HG02852 (cell line): ENCODE data around the gene GKAP1.
"Not testable (repeated sequence)": the region's sequence is repeated elsewhere in the genome, so short reads cannot be mapped to it uniquely, and the experiment has no call there.

Source experiments
- ATAC-seq: cut with Tn5 transposase; IDR thresholded peaks from one replicate; pipeline ENCODE4 v1.9.1; 2021; ENCODE audit warnings: mild to moderate bottlenecking, moderate library complexity; ENCODE audit not compliant: unreplicated experiment

GKAP1 gene

DNA sequence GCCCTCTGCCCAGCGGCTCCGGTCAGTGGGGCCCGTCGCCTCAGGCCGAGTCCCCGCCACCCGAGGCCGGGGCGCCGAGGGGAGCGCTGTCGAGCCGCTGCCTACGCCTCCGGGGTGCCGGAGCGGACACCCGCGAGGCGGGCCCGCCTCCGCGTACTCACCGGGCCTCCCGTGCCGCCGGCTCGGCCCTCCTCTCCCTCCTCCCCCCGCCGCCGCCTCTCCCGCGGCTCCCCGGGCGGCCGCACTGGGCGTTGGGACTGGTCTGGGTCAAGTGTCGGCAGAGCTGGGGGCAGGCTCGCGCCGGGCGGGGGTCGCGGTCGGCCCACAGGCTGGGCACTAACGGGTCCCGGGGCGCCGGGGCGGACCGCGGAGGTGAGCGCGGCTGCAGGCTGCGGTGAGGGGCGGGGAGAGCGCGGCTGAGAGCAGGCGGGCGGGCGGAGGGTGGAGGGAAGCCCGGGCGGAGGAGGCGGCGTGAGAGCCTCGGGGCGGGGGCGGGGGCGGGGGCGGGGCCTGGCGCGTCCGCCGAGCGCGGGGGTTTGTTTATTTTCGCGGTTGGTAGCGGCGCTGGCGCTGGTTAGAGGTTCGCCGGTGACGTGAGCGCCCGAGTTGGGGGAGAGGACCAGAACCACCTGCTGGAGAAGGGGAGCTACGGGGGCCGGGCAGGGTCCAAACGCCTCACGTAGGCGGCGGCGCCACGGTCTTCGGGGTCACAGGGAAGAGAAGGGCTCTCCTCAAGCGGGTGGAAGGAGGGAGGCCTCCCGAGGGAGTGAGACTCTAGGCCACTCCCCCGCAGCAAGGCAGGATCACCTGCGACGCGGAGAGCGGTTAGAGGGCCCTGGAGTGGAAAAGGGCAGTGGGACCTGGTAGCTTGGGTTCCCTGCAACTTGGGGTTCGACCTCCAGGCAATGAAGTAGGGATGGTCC lies at the start of gene GKAP1:
Gene GKAP1 (minus strand): TSS at position 414 of the 923 bp plus-strand sequence. CDS start 11,252 bp downstream, outside the sequence.
- peak; percentile 85 for ATAC-seq

DNA sequence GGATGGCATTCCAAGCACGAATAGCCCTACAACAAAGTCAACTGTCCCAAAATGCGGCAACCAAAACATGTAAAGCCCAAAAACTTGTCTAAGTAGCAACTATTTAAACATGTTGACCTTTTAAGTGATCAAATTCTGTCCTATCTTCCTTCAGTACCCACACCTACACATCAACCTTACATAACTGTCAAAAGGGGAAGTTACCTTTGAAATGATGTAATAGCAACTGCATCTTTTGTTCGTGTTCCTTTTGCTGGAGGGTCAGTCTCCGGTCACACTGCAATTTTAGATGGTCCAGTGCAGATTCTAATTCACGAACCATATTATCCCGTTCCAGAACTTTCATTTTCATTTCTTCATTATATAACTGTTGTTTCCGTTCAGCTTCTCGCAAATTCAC lies 32.3 kb upstream of the GKAP1 start:
- ATAC-seq, result peak; percentile 56

DNA sequence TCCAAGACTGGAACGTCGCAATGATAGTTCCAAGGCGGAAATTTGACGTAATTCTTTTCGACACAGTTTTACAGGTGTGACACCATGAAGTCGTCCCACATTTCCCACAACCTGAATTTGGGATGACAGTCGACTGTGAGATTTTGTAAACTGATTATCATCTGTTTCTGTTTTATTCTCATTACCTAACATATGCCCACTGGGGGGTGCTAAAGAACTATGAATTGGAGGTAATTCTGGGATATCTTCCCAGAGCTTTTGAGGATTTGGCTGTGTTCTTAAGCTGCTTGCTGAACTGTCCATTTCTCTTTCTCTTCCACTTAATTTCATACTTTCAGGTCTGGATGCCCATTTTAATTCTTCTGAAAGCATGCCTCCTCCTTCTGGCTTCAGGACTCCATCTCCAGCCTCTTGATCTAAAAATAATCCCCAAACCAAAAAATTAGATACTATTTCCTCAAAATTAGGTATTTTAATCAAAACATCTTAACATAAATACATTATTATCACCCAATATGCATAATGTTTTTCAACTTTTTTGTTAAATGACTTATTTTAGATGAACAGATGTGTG lies 19.6 kb upstream of the GKAP1 start:
- not testable (repeated sequence) for ATAC-seq

DNA sequence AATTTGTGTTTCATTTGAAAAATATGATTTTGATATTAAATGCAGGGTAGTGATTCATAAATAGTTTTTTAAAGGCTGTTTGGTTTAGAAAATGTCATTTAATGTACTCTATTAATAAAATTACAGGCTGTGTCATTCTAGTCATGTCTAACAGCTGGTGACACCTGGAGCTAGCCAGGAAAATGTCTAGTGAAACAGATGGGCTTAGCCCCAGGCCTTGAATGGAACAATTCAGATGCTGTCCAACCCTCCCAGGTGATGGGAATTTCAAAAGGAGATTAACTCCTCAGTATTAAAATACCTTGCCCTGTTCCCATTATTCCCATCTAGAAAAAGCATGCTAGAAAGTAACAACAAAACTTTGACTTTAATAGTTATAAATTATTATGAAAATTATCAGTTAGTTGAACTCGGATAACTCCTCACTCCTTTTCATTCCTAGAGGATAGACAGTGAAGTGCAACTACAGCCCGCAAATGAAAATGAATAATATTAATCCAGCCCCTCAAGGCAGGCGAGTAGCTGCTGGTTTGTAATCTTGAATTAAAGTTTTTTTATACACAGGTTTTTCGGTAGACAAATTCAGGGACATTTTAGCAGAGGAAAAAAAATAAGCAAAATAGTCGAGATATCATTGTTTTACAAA lies 13.0 kb upstream of the GKAP1 start:
- ATAC-seq, result not testable (repeated sequence)

DNA sequence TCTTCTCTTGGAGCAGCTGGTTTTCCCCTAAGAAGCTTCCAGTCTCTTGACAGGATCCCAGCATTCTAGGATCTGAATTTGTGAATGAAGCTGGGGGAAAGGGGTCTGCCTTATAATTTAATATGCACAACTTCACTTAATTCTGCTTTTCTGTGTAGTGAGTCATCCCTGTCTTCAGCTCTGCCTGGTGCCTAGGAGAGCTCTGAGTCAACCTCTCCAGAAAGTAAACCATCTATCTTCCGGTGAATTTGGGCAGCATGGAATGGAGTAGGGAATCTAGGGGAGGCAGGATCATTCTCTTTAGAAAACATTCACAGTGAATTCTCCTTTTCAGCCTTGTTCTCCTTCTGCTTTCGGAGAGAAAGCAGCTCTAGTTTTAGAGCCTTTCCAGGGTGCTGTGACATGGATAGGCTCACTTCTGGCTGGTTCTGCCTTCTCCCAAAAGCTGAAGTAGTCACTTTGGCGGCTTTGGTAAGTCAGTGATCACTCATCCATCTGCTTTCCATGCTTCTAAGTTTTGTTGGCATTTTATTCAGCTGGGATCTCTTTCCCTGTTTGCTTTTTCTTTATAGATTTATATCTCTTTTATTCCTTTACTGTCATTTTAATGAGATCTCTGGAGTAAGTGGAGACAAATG lies 7.5 kb upstream of the GKAP1 start:
- not testable (repeated sequence) for ATAC-seq

DNA sequence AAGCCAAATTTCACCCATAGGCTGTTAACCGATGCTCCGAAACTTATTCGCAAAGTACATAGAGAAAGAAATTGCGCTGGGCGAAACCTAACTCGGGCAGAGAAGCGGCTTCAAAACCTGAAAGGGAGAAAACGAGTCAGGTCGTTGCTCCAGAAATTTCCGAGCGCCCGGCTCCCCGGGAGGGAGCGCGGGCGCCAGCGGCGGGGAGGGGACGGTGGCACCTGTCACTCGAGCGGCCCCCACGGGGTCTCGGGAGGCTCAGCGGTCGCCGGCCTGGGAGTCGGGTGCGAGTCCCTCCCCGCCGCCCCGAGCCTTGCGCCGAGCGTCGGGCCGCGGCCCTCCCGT lies 586 bp downstream of the GKAP1 start:
- not testable (repeated sequence) for ATAC-seq

DNA sequence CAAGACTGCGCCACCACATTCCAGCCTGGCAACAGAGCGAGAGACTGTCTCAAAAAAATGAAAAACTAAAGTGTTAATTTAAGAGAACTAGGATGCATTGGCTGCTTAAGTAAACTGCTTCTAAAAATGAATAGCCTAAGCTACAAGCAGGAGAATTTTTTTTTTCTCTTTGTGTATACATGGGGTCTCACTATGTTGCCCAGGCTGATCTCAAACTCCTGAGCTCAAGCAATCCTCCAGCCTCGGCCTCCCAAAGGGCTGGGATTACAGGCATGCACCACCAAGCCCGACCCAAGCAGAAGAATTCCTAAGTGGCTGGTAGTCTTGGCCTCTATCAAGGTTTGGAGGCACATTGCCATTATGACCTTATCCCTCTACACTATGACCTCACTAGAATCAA lies 2.4 kb downstream of the GKAP1 start:
- ATAC-seq, result not testable (repeated sequence)

DNA sequence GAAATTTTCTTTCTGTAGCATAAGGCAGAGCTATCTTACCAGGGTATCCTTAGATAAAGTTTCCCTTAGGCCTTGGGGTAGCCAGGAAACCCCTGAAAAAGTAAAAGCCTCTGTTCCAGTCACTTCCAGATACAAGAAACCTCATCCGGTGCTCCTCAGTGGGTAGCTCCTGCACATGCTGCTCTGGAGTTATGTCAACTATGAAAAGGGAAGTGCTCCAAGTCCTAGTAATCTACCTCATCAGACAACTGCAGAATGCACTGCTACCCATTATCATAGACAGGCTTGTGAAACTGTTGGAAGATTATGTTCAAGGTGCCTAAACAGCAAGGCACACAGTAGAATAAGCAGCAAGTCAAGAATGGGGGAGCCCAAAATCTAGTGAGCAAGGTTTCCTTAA lies 8.4 kb downstream of the GKAP1 start:
- not testable (repeated sequence) for ATAC-seq

DNA sequence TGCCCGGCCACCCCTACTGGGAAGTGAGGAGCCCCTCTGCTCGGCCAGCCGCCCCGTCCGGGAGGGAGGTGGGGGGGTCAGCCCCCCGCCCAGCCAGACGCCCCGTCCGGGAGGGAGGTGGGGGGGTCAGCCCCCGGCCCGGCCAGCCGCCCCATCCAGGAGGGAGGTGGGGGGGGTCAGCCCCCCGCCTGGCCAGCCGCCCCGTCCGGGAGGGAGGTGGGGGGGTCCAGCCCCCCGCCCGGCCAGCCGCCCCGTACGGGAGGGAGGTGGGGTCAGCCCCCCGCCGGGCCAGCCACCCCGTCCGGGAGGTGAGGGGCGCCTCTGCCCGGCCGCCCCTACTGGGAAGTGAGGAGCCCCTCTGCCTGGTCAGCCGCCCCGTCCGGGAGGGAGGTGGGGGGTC lies 13.1 kb downstream of the GKAP1 start:
- not testable (repeated sequence) for ATAC-seq

DNA sequence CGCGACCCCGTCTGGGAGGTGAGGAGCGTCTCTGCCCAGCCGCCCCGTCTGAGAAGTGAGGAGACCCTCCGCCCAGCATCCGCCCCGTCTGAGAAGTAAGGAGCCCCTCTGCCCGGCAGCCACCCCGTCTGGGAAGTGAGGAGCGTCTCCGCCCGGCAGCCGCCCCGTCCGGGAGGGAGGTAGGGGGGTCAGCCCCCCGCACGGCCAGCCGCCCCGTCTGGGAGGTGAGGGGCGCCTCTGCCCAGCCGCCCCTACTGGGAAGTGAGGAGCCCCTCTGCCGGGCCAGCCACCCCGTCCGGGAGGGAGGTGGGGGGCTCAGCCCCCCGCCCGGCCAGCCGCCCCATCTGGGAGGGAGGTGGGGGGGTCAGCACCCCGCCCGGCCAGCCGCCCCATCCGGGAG lies 13.6 kb downstream of the GKAP1 start:
- ATAC-seq, result not testable (repeated sequence)

DNA sequence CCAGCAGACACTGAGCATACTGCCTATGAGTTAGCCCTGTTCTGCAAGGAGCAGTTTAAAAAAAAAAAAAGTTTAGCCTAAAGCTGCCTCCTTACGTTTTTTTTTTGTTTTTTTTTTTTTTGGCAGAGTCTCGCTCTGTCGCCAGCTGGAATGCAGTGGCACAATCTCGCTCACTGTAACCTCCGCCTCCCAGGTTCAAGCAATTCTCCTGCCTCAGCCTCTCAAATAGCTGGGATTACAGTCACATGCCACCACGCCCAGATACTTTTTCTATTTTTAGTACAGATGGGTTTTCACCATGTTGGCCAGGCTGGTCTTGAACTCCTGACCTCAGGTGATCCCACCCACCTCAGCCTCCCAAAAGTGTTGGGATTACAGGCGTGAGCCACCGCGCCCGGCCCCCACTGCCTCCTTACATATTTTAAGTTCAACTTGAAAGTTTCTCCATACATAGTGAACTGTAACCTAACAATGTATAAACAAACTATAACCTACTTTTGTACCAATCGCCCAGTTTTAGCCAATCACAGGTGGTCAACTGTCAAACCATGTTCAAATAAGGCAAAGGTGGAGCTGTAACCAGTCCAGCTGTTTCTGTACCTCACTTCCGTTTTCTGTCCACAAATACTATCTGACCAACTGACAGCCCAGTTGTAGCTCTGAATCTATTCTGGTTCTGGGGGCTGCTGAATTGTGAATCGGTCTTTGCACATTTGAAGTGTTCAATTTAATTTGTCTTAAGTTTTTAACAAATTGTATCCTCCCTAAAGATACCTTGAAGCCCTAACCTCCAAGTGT lies 17.1 kb downstream of the GKAP1 start:
- no peak for ATAC-seq

DNA sequence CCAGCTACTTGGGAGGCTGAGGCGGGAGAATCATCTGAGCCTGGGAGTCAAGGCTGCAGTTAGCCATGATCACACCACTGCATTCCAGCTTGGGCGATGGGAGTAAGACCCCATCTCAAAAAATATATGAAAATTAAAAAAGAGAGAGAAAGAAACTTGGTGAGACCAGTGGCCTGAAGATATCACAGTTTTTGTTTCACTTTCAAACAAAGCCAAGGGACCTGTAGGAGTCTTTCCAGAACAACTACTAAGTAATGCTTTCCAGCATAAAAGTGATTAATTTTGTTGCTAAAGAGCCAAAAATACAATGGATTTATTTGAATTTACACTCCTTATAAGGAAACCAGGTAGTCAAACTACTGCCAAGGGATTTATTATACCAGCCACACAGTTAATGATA lies 23.5 kb downstream of the GKAP1 start:
- ATAC-seq, result no peak

DNA sequence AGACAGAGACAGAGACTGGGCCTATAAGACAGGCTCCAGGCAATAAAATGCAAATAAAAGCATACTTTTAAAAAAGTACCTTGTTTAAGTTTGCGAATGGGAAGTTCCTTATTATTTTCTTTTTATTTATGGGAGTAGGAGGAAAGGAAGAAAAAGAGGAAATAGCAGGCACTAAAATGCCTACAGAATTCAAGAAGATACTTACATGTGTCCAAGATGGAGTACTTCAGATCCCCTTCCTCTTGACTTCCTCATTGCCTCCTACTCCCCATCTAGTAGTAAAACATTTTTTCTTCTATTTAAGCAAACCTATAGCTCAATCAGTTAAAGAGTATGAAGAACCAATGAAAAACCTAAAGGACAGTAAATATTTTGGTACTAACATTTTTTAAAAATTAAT lies 24.8 kb downstream of the GKAP1 start:
- no peak for ATAC-seq

DNA sequence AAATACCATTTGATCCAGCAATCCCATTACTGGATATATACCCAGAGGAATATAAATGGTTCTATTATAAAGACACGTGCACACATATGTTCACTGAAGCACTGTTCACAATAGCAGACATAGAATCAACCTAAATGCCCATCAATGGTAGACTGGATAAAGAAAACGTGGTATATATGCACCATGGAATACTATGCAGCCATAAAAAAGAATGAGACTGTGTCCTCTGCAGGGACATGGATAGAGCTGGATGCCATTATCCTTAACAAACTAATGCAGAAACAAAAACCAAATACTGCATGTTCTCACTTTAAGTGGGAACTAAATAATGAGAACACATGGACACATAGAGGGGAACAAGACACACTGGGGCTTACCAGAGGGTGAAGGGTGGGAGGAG lies 39.4 kb downstream of the GKAP1 start:
- no peak for ATAC-seq

DNA sequence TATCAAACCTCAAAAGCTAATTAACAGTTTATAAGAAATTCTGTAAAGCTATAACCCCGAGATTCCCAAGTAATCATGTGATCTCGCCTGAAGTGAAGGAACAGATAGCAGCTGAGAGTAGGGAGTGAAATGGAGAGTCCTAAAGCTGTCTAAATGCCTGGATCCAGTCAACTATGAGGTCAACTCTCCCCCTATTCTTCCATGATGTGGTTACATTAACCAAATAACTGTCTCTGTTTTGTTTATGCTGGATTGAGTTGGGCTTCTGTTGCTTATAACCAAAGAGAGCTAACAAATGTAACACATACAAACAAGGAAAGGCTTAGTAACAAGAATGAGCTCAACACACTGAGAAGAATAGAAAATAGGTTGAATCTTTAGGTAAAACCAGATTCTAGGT lies 41.6 kb downstream of the GKAP1 start:
- ATAC-seq, result no peak

DNA sequence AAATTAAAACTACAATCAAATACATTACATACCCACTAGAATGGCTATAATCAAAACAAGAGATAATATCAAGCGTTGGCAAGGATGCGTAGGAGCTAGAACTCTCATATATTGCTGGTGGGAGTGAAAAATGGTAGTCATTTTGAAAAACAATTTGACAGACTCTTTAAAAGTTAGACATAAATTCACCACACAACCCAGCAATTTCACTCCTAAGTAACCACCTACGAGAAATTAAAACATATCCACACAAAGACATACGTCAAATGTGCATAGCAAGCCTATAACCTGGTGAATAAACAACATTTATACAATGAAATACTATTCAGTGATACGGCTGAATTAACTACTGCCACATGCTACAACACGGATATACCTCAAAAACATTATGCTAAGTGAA lies 44.7 kb downstream of the GKAP1 start:
- ATAC-seq, result no peak

DNA sequence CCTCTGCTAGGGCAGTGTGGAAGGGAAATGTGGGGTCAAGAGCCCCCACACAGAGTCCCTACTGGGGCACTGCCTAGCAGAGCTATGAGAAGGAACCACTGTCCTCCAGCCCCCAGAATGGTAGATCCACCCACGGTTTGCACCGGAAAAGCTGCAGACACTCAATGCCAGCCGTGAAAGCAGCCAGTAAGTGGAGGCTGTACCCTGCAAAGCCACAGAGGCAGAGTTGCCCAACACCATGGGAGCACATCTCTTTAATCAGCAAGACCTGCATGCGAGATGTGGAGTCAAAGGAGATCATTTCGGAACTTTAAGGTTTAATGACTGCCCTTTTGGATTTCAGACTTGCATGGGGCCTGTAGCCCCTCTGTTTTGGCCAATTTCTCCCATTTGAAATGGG lies 52.2 kb downstream of the GKAP1 start:
- ATAC-seq, result no peak

DNA sequence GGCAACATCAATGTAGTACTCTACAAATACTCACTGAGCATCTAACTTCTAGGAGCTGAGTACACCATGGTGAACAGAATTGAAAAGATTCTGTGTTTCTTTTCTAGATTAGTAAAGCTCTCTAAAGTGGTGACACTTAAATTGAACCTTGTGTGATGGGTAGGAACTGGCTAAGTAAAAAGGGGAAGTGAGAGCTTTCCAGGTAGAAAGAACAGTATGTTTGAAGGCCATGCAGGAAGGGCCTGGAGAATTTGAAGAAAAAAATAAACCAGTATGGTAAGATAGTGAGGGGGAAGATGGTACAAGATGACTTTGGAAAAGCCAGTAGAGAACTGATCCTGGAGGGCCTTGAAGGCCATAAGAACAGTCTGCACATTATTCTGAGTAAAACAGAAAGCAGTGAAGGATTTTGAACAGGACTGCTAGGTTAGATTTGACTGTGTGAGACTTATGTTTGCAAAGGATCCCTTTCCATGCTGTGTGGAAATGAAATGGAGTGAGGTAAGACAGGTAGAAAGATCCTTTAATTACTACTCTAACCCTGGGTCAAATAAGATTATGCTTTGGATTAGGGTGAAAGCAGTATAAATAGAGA lies 63.1 kb downstream of the GKAP1 start:
- ATAC-seq, result peak; percentile 85

DNA sequence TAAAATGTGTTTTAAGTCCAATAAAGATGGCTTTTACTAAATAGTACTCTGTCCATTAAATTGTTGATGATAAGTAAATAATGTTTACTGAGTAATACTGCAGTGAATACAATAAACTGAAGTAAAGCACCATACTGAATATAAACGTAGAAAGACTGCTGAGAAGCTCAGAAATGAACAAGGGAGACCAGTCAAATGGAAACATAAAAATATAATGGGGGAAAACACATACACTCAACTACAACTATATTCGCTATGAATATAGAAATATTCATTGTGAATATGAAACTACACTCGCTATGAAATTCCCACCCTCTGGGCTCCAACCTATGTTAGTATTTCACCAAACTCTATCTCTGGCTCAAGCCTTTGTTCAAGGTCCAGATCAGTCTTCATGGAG lies 67.9 kb downstream of the GKAP1 start:
- no peak for ATAC-seq

DNA sequence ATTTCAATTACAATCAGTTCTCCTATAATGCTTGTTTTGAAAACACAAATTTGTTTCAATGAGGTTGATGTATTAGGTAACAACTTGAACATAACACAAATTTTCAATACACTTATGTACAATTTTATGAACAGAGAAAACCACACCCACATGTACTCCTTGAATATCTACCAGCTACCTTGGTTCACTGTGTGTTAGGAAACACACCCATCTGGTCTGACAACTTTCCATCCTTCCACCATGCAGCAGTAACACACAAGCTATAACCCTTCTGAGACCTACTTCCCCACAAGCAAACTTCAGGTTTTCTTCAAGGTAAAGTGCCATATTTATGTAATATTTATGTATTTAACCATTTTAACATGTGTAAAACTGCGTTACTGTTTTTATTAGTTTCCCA lies 73.4 kb downstream of the GKAP1 start:
- ATAC-seq, result no peak
